SJSA1 (cell line): Measurements from ENCODE around the gene SLC28A1. TPM values are rescaled to one million over a fixed set of nuclear protein-coding genes. Genes with fewer than 3 reads are reported as not detected.
"Not testable (repeated sequence)": the region's sequence is repeated elsewhere in the genome, so short reads cannot be mapped to it uniquely, and the experiment has no call there.

ENCODE experiments used
- DNase-seq, 2 experiments: peaks; one replicate each; pipeline ENCODE4 v3.0.0-alpha.2; 2015 to 2020; ENCODE audit warnings: low spot score in 2 of 2, low read depth in 1 of 2
- H3K27ac ChIP-seq: fragments of 250-450 bp; sonication (Bioruptor Pico); 2 replicates; pipeline ENCODE4 v1.5.1; 2020; ENCODE audit warnings: mild to moderate bottlenecking, moderate library complexity
- H3K27me3 ChIP-seq: fragments of 250-450 bp; sonication (Bioruptor Pico); replicated peaks from 2 replicates; pipeline ENCODE4 v1.5.1; 2020; ENCODE audit warnings: mild to moderate bottlenecking, moderate library complexity
- H3K36me3 ChIP-seq: fragments of 250-450 bp; sonication (Bioruptor Pico); 2 replicates; pipeline ENCODE4 v1.5.1; 2020; ENCODE audit warnings: mild to moderate bottlenecking
- H3K4me1 ChIP-seq: fragments of 250-450 bp; sonication (Bioruptor Pico); replicated peaks from 2 replicates; pipeline ENCODE4 v1.6.1; 2021; ENCODE audit warnings: mild to moderate bottlenecking
- H3K4me3 ChIP-seq: fragments of 250-450 bp; sonication (Bioruptor Pico); 2 replicates; pipeline ENCODE4 v1.5.1; 2020; ENCODE audit warnings: mild to moderate bottlenecking
- H3K9me3 ChIP-seq: fragments of 250-450 bp; sonication (Bioruptor Pico); replicated peaks from 2 replicates; pipeline ENCODE4 v1.5.1; 2020; ENCODE audit warnings: mild to moderate bottlenecking
- total RNA-seq: library from RNA; depleted of rRNA; stranded (reverse); fragments of >200 nt; shearing (Covaris generic); gene quantifications from 2 replicates; pipeline ENCODE4 v1.2.3, GENCODE V29; 2014

The SLC28A1 gene
- total RNA-seq, 1 experiment from 2014 or later = not detected

GRCh38 chr15:84975871-84976351, 91.4 kb downstream of the SLC28A1 start:
- no peaks in the 10 kb centered on the region for H3K9me3 ChIP-seq

GRCh38 chr15:84976746-84977345, 92.4 kb downstream of the SLC28A1 start:
- Histone ChIP-seq H3K4me3 (no peak overlapping the region), H3K27me3 (no peaks in the 10 kb centered on the region), H3K9me3 (peaks cover 5% of the 10 kb centered on the region; the same call in 1 of the 2 replicates), H3K36me3 (peaks cover 6% of the 10 kb centered on the region), H3K27ac (no peak overlapping the region), H3K4me1 (peaks cover 11% of the 10 kb centered on the region)
- no peak for DNase-seq

More at GRCh38 chr15:84975871-84976351, 91.4 kb downstream of the SLC28A1 start:
- H3K4me3 ChIP-seq = no peak overlapping the region
- peaks cover 5% of the 10 kb centered on the region; the same call in 1 of the 2 replicates for H3K4me1 ChIP-seq
- H3K36me3 ChIP-seq = no peaks in the 10 kb centered on the region
- no peak for DNase-seq
- H3K27me3 ChIP-seq = no peaks in the 10 kb centered on the region
- H3K27ac ChIP-seq = no peak overlapping the region

- peaks cover 9% of the 10 kb centered on the region; the same call in 1 of the 2 replicates for H3K9me3 ChIP-seq
- H3K4me1 ChIP-seq = peaks cover 34% of the 10 kb centered on the region
- H3K27me3 ChIP-seq = no peaks in the 10 kb centered on the region
- peaks cover 13% of the 10 kb centered on the region for H3K36me3 ChIP-seq
- DNase-seq = no peak
- H3K27ac ChIP-seq = no peak overlapping the region
- peak overlapping the region; percentile 99; the same call in 1 of the 2 replicates for H3K4me3 ChIP-seq
Measured at GRCh38 chr15:84979651-84980050, 95.2 kb downstream of the SLC28A1 start.

GRCh38 chr15:84980196-84981053, 96.0 kb downstream of the SLC28A1 start:
- Histone ChIP-seq H3K4me1 (peaks cover 41% of the 10 kb centered on the region), H3K9me3 (peaks cover 9% of the 10 kb centered on the region; the same call in 1 of the 2 replicates), H3K4me3 (peak overlapping the region; percentile 99), H3K36me3 (peaks cover 13% of the 10 kb centered on the region), H3K27me3 (no peaks in the 10 kb centered on the region), H3K27ac (peak overlapping the region; percentile 88)
- peak; percentile 80 to 97 for DNase-seq

GRCh38 chr15:84981054-84981710, 96.7 kb downstream of the SLC28A1 start:
- peak overlapping the region; percentile 88 for H3K27ac ChIP-seq
- peaks cover 44% of the 10 kb centered on the region for H3K4me1 ChIP-seq
- H3K9me3 ChIP-seq = peaks cover 9% of the 10 kb centered on the region; the same call in 1 of the 2 replicates
- peaks cover 13% of the 10 kb centered on the region for H3K36me3 ChIP-seq
- H3K27me3 ChIP-seq = no peaks in the 10 kb centered on the region
- DNase-seq = peak; percentile 95 to 99
- H3K4me3 ChIP-seq = peak overlapping the region; percentile 99

- Histone ChIP-seq H3K36me3 (peaks cover 13% of the 10 kb centered on the region), H3K4me1 (peaks cover 44% of the 10 kb centered on the region), H3K9me3 (peaks cover 9% of the 10 kb centered on the region; the same call in 1 of the 2 replicates), H3K4me3 (peak within 1 kb of the TSS; percentile 99), H3K27ac (peak within 1 kb of the TSS; percentile 88), H3K27me3 (no peaks in the 10 kb centered on the region)
- peak; percentile 63 for DNase-seq
Measured at GRCh38 chr15:84981711-84982300, 97.3 kb downstream of the SLC28A1 start, which contains the start of gene PDE8A. Gene PDE8A (plus strand): TSS chr15:84981856. CDS start chr15:84982163, 307 bp downstream.

- peak; percentile 51 to 52 for DNase-seq
- peak overlapping the region; percentile 88 for H3K27ac ChIP-seq
- H3K4me1 ChIP-seq = peaks cover 44% of the 10 kb centered on the region
- H3K4me3 ChIP-seq = peak overlapping the region; percentile 99
- no peaks in the 10 kb centered on the region for H3K27me3 ChIP-seq
- peaks cover 9% of the 10 kb centered on the region; the same call in 1 of the 2 replicates for H3K9me3 ChIP-seq
- H3K36me3 ChIP-seq = peaks cover 13% of the 10 kb centered on the region
Measured at GRCh38 chr15:84982301-84982920, 97.9 kb downstream of the SLC28A1 start.

GRCh38 chr15:84983294-84983693, 98.8 kb downstream of the SLC28A1 start:
- no peak overlapping the region for H3K27ac ChIP-seq
- peaks cover 9% of the 10 kb centered on the region; the same call in 1 of the 2 replicates for H3K9me3 ChIP-seq
- no peak for DNase-seq
- peaks cover 13% of the 10 kb centered on the region for H3K36me3 ChIP-seq
- peaks cover 44% of the 10 kb centered on the region for H3K4me1 ChIP-seq
- no peaks in the 10 kb centered on the region for H3K27me3 ChIP-seq
- peak overlapping the region; percentile 99 for H3K4me3 ChIP-seq

GRCh38 chr15:84983711-84984110, 99.2 kb downstream of the SLC28A1 start:
- Histone ChIP-seq H3K27ac (no peak overlapping the region), H3K4me1 (peaks cover 44% of the 10 kb centered on the region), H3K36me3 (peaks cover 13% of the 10 kb centered on the region), H3K27me3 (no peaks in the 10 kb centered on the region), H3K9me3 (peaks cover 9% of the 10 kb centered on the region; the same call in 1 of the 2 replicates), H3K4me3 (peak overlapping the region; percentile 99)
- no peak for DNase-seq

- H3K4me3 ChIP-seq = no peak overlapping the region
- H3K27me3 ChIP-seq = no peaks in the 10 kb centered on the region
- H3K27ac ChIP-seq = no peak overlapping the region
- DNase-seq = no peak
- H3K36me3 ChIP-seq = peaks cover 13% of the 10 kb centered on the region
- peaks cover 40% of the 10 kb centered on the region for H3K4me1 ChIP-seq
- peaks cover 9% of the 10 kb centered on the region; the same call in 1 of the 2 replicates for H3K9me3 ChIP-seq
Measured at GRCh38 chr15:84985158-84985557, 100.7 kb downstream of the SLC28A1 start.

GRCh38 chr15:84987351-84987750, 102.9 kb downstream of the SLC28A1 start:
- H3K4me3 ChIP-seq = not testable (repeated sequence)
- peaks cover 34% of the 10 kb centered on the region for H3K4me1 ChIP-seq

GRCh38 chr15:84987949-84988624, 103.6 kb downstream of the SLC28A1 start:
- Histone ChIP-seq H3K27me3 (no peaks in the 10 kb centered on the region), H3K4me1 (peaks cover 34% of the 10 kb centered on the region), H3K27ac (no peak overlapping the region), H3K4me3 (no peak overlapping the region), H3K9me3 (no peaks in the 10 kb centered on the region), H3K36me3 (no peaks in the 10 kb centered on the region)
- DNase-seq = no peak

More at GRCh38 chr15:84987351-84987750, 102.9 kb downstream of the SLC28A1 start:
- not testable (repeated sequence) for H3K27me3 ChIP-seq, H3K36me3 ChIP-seq, DNase-seq, H3K9me3 ChIP-seq, H3K27ac ChIP-seq
